Loucy (cell line): ENCODE data around the gene LRRTM1.

ENCODE experiments used
- H2AFZ ChIP-seq: fragments of 200-600 bp; sonication (generic); 2 replicates; pipeline ENCODE4 v1.6.0; 2016; ENCODE audit warnings: antibody characterized with exemption, mild to moderate bottlenecking, low read length, moderate library complexity
- H3F3A ChIP-seq: fragments of 200-600 bp; 2 replicates; pipeline ENCODE4 v1.6.0; 2016; ENCODE audit warnings: antibody characterized with exemption, low read depth, mild to moderate bottlenecking
- H3K27me3 ChIP-seq: fragments of 200-600 bp; sonication (generic); 2 replicates; pipeline ENCODE4 v1.6.1; 2014; ENCODE audit warnings: low read length, mild to moderate bottlenecking; ENCODE audit not compliant: insufficient read depth, poor library complexity, severe bottlenecking
- H3K36me3 ChIP-seq: fragments of 200-600 bp; sonication (generic); 2 replicates; pipeline ENCODE4 v1.6.1; 2016; ENCODE audit warnings: low read length; ENCODE audit not compliant: insufficient read depth
- H3K4me1 ChIP-seq: fragments of 200-600 bp; sonication (generic); 2 replicates; pipeline ENCODE4 v1.5.1; 2014; ENCODE audit warnings: low read length, mild to moderate bottlenecking; ENCODE audit not compliant: insufficient read depth, poor library complexity, severe bottlenecking
- H3K4me2 ChIP-seq: fragments of 200-600 bp; sonication (generic); 2 replicates; pipeline ENCODE4 v1.6.0; 2014; ENCODE audit warnings: antibody characterized with exemption, low read length, low read depth, mild to moderate bottlenecking; ENCODE audit not compliant: poor library complexity, severe bottlenecking
- H3K4me3 ChIP-seq: fragments of 200-600 bp; sonication (generic); 2 replicates; pipeline ENCODE4 v1.5.1; 2014; ENCODE audit warnings: low read length, mild to moderate bottlenecking, mixed read lengths; ENCODE audit not compliant: poor library complexity, severe bottlenecking
- H3K79me2 ChIP-seq: fragments of 200-600 bp; sonication (generic); 2 replicates; pipeline ENCODE4 v1.6.1; 2014; ENCODE audit warnings: low read length; ENCODE audit not compliant: insufficient read depth
- H3K9ac ChIP-seq: fragments of 200-600 bp; sonication (generic); 2 replicates; pipeline ENCODE4 v1.6.0; 2014; ENCODE audit warnings: mild to moderate bottlenecking, low read depth, low read length, moderate library complexity; ENCODE audit not compliant: poor library complexity, severe bottlenecking
- H3K9me2 ChIP-seq: fragments of 200-600 bp; sonication (generic); replicated peaks from 2 replicates; pipeline ENCODE4 v1.6.1; 2016; ENCODE audit warnings: low read depth, low read length, mixed read lengths
- H3K9me3 ChIP-seq: fragments of 200-600 bp; sonication (generic); 2 replicates; pipeline ENCODE4 v1.6.1; 2014; ENCODE audit warnings: mild to moderate bottlenecking, antibody characterized with exemption, low read length, low read depth; ENCODE audit not compliant: insufficient read depth
- H4K20me1 ChIP-seq: fragments of 200-600 bp; sonication (generic); 2 replicates; pipeline ENCODE4 v1.6.0; 2014; ENCODE audit warnings: antibody characterized with exemption, low read length, mild to moderate bottlenecking; ENCODE audit not compliant: insufficient read depth, poor library complexity, severe bottlenecking
- EZH2phosphoT487 ChIP-seq: fragments of 200-600 bp; IDR thresholded peaks from 2 replicates; pipeline ENCODE4 v1.6.1; 2018; ENCODE audit warnings: antibody characterized with exemption, mild to moderate bottlenecking, moderate library complexity, borderline replicate concordance
- TF ChIP-seq, protein P1 (sequence below): fragments of 200-600 bp; sonication (generic); conservative IDR thresholded peaks from 2 replicates; pipeline ENCODE4 v1.5.1; 2014; ENCODE audit warnings: mild to moderate bottlenecking, antibody characterized with exemption, low read length

The LRRTM1 gene

GRCh38 chr2:80302001-80302313 is 2.6 kb downstream of the LRRTM1 start:
- no peaks in the 10 kb centered on the region for H3K27me3 ChIP-seq
- H3K9me3 ChIP-seq = no peaks in the 10 kb centered on the region
- H3K36me3 ChIP-seq = no peaks in the 10 kb centered on the region
- no peak overlapping the region for H3K4me3 ChIP-seq
- TF ChIP-seq, protein P1, sequence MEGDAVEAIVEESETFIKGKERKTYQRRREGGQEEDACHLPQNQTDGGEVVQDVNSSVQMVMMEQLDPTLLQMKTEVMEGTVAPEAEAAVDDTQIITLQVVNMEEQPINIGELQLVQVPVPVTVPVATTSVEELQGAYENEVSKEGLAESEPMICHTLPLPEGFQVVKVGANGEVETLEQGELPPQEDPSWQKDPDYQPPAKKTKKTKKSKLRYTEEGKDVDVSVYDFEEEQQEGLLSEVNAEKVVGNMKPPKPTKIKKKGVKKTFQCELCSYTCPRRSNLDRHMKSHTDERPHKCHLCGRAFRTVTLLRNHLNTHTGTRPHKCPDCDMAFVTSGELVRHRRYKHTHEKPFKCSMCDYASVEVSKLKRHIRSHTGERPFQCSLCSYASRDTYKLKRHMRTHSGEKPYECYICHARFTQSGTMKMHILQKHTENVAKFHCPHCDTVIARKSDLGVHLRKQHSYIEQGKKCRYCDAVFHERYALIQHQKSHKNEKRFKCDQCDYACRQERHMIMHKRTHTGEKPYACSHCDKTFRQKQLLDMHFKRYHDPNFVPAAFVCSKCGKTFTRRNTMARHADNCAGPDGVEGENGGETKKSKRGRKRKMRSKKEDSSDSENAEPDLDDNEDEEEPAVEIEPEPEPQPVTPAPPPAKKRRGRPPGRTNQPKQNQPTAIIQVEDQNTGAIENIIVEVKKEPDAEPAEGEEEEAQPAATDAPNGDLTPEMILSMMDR = no peak
- no peak for TF ChIP-seq EZH2phosphoT487
- H3K4me2 ChIP-seq = no peak overlapping the region
- H3K79me2 ChIP-seq = no peaks in the 10 kb centered on the region
- H4K20me1 ChIP-seq = no peaks in the 10 kb centered on the region
- no peaks in the 10 kb centered on the region for H3K4me1 ChIP-seq
- no peak overlapping the region for H3K9ac ChIP-seq
- no peaks in the 10 kb centered on the region for H3K9me2 ChIP-seq
- H3F3A ChIP-seq = no peaks in the 10 kb centered on the region
- H2AFZ ChIP-seq = no peak overlapping the region

DNA sequence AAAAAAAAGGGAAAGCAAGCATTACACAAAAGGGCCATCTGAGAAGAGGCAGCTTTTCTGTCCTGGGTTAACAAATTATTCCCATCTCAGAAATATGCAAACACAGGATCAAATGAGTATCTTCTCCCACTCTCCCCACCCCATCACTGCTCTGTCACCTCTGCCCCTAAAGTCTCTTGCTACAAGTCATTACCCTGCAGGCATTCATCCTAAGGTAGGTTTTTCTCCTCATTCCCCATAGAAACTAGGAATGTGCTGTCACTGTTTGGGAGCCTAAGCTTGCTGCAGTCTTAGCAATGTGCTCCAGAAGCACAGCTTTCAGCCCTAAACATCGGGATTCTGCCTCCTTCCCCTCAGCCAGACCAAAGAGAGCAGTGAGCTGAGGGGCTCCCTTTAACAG is 3.6 kb downstream of the LRRTM1 start:
- Histone ChIP-seq H3K4me3 (no peak overlapping the region), H3K9me3 (no peaks in the 10 kb centered on the region), H3K27me3 (no peaks in the 10 kb centered on the region), H3K9ac (no peak overlapping the region), H3K79me2 (no peaks in the 10 kb centered on the region), H3K36me3 (no peaks in the 10 kb centered on the region), H2AFZ (no peak overlapping the region), H4K20me1 (no peaks in the 10 kb centered on the region), H3K4me2 (no peak overlapping the region), H3K4me1 (no peaks in the 10 kb centered on the region), H3K9me2 (no peaks in the 10 kb centered on the region), H3F3A (no peaks in the 10 kb centered on the region)
- no peak for TF ChIP-seq EZH2phosphoT487
- TF ChIP-seq, protein P1 = no peak

GRCh38 chr2:80300346-80300745 is 4.2 kb downstream of the LRRTM1 start:
- H3F3A ChIP-seq = no peaks in the 10 kb centered on the region
- H2AFZ ChIP-seq = no peak overlapping the region
- no peaks in the 10 kb centered on the region for H3K9me2 ChIP-seq
- H3K9me3 ChIP-seq = no peaks in the 10 kb centered on the region
- no peaks in the 10 kb centered on the region for H3K27me3 ChIP-seq
- no peak for TF ChIP-seq EZH2phosphoT487
- TF ChIP-seq, protein P1 = no peak
- no peak overlapping the region for H3K9ac ChIP-seq
- no peaks in the 10 kb centered on the region for H4K20me1 ChIP-seq
- no peak overlapping the region for H3K4me2 ChIP-seq
- no peak overlapping the region for H3K4me3 ChIP-seq
- H3K36me3 ChIP-seq = no peaks in the 10 kb centered on the region
- H3K79me2 ChIP-seq = no peaks in the 10 kb centered on the region
- no peaks in the 10 kb centered on the region for H3K4me1 ChIP-seq
